H4 (cell line): ENCODE data around the gene LEF1. TPM values are rescaled to one million over a fixed set of nuclear protein-coding genes. Genes with fewer than 3 reads are reported as not detected.

ENCODE experiments used
- DNase-seq: peaks from one replicate; pipeline ENCODE4 v3.0.0-alpha.2; 2015; ENCODE audit warnings: low spot score
- total RNA-seq: library from RNA; depleted of rRNA; stranded (reverse); fragments of >200 nt; shearing (Covaris generic); gene quantifications from 2 replicates; pipeline ENCODE4 v1.2.3, GENCODE V29; 2014; rRNA removed

LEF1 gene
- 33.0 and 37.2 TPM in 2 replicates for total RNA-seq

DNA sequence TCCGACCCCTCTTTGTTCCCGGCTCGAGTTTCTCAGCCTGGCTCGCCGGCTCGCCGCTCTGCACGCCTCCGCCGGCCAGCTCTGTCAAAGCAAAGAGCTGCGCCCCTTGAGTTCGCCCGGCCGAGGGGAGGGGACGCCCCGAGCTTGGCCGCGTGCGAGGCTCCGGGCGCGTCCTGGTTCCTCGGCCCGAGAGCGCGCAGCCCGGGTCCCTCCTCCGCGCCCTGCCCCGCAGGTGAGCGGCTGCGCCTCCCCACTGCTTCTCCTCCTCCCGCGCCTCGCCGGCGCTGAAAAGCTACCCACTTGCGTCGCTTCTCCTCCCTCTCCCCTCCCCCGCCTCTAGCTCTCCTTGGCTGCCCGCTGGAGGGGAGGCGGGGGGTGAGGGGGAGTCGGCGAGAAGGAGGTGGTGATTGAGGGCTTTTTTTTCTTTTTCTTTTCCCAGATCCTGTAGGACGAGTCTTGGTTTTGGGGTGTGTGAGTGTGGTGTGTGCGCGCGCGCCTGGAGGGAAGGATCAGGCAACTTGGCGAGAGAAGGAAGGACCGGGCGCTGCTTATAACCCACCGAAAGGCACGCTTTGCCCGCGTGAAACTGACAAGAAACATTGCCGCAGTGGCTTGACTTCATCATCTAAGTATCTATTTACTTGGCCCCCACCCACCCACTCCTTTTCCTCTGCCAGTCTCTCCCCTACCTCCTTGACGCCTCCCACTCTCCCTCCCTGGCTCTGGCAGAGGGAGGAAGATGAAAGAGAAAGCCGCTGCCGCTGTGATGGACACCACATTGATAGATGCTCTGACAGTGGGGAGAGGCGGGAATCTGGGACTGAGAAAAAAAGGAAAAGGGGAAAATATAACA is at the start of gene LEF1:
Gene LEF1, minus strand, starts transcription at position 262 of the 853 bp plus-strand sequence. CDS start 1,165 bp downstream, outside the sequence.
- peak; percentile 56 for DNase-seq

- DNase-seq: no peak
Measured at GRCh38 chr4:108216510-108216909, 47.8 kb upstream of the LEF1 start.

- DNase-seq: no peak
Measured at GRCh38 chr4:108215055-108215454, 46.3 kb upstream of the LEF1 start.

- no peak for DNase-seq
Measured at GRCh38 chr4:108213723-108214122, 45.0 kb upstream of the LEF1 start.

GRCh38 chr4:108213308-108213707 is 44.6 kb upstream of the LEF1 start:
- no peak for DNase-seq

- DNase-seq: no peak
Measured at GRCh38 chr4:108210989-108211835, 42.5 kb upstream of the LEF1 start.

- no peak for DNase-seq
Measured at GRCh38 chr4:108209489-108209888, 40.8 kb upstream of the LEF1 start.

DNA sequence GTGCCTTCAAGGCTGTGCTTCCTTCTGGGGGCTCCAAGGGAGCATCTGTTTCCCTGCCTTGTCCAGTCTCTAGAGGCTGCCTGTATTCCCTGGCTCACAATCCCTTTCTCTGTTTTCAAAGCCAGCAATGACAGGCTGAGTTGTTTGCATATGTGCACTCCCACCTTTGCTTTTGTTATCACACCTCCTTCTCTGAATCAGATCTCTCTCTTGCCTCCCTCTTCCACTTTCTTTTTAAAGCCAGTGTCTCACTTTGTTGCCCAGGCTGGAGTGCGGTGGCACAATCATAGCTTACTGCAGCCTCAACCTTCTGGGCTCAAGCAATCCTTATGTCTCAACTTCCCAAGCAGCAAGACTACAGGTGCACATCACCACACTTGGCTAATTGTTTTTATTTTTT is 37.1 kb upstream of the LEF1 start:
- no peak for DNase-seq

DNA sequence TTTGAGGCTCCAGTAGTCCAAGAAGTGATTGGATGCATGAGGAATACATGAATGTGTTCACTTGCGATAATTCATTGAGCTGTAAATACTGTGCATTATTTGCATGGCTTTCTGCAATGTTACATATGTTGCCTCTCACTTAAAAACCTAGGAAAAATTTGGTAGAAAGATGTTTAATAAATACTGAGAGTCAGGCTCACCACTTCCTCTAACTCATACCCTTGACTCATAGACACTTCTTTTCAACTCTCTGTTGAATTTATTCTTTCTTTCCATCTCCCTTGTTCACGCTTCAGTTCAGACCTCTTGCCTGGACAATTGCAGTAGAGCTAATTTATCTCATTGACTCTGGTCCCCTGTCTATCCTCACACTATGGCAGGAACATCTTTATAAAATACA is 35.8 kb upstream of the LEF1 start:
- no peak for DNase-seq

DNA sequence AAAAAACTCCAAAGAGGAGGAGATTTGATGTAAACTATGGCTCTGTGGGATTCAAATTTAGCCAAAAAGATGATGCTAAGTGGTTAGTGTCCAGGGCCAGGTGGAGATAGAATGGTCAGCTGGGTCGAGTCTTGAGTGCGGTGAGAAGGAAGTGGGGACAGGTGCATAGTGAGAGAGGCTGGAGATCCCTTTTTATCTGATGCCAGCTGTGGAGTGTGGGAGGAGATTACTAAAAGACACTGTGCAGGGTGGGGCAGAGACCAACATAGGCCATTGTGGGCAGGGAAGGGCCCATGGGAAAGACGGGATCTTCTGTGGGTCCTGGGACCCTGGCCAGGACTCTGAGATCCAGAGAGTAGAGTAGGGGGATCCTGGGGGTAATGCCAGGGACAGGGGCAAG is 34.6 kb upstream of the LEF1 start:
- no peak for DNase-seq

DNA sequence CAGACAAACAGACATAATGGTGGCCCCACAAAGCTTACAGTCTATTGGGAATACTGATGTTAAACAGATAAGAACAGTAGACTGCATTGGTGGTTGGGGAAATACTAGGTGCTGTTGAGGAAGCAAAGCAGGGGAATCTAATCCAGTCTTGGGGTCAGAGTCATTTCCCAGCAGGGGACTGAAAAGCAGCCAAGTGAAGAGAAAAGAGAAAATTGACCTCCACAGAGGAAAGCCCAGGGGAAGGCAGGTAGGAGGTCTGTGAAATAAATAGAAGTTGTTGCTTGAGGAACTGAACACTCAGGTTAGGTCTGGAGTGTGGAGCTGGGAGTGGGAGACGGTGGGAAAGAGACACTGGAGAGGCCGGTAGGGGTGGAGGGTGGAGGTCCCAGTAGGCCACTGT is 33.0 kb upstream of the LEF1 start:
- DNase-seq: no peak

DNA sequence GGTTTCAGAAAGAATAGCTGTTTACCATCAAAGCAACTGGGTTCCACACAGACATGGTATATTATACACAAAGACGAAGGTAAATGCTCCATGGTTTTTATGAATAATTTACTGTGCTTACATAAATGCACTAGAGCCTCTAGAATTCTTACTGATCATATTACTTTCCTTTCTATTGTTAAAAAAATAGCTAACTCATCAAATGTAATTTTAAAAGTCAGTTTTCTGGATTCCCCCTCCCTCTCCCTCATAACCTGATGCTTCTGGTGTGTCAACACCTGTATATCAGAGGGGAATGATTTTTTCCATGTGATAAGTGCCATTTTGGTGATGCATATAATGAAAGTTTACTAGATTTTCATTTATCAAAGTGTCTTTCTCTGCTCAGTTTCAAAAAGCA is 31.1 kb upstream of the LEF1 start:
- DNase-seq: no peak

- DNase-seq: peak; percentile 26
Measured at GRCh38 chr4:108193886-108194672, 25.3 kb upstream of the LEF1 start.

- no peak for DNase-seq
Measured at GRCh38 chr4:108192935-108193334, 24.2 kb upstream of the LEF1 start.

GRCh38 chr4:108192056-108192455 is 23.3 kb upstream of the LEF1 start:
- no peak for DNase-seq

- DNase-seq: no peak
Measured at GRCh38 chr4:108191269-108191914, 22.7 kb upstream of the LEF1 start.

DNA sequence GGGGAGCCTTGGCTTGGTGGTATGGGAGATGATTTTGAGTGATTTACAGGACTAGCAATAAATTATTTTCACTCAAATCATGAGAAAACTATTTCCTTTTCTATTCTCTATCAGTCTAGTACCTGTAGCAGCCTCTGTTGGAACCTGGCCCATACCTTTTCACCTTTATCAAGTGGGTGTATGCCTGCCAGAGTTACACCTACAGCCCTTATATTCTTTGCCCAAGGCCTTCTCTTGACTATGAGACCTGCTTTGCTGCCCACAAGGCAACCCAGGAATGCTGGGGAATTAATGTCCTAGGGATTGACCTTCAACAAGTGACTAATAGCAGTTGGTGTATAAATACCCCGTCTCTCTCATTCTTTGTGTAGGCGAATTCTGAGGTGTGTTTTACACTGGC is 20.0 kb upstream of the LEF1 start:
- DNase-seq: no peak

- DNase-seq: no peak
Measured at GRCh38 chr4:108185252-108185651, 16.5 kb upstream of the LEF1 start.

- DNase-seq: no peak
Measured at GRCh38 chr4:108184453-108185049, 15.8 kb upstream of the LEF1 start.

DNA sequence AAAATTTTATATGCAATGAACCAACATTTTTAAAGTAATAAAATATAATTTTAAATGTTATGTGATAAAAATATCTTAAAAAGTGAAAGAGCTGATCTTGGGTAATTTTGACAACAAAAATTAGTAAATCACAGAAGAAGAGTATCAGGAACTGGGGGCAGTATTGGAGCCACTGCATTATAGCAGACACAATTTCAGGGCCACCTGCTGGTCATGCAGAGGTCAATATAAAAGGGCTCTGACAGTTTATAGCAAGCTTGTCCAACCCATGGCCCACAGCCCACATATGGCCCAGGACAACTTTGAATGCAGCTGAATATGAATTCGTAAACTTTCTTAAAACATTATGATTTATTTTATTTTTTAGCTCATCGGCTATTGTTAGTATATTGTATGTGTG is 13.0 kb upstream of the LEF1 start:
- DNase-seq: no peak

DNA sequence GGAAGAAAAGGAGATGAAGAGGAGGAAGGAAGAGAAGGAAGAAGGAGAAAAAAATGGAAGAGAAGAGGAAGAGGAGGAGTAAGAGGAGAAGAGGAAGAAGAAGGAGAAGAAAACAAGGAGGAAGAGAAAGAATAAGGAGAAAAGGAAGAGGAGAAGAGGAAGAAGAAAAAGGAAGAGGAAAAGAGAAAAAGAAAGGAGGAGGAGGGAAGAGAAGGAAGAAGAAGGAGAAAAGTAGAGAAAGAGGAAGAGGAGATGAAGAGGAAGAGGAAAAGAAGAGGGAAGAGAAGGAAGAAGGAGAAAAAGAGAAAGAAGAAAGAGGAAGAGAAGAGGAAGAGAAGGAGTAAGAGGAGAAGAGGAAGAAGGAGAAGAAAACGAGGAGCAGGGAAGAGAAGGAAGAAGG is 11.8 kb upstream of the LEF1 start:
- DNase-seq: no peak
